ENCODE results near the gene ITPR1.

ITPR1 gene

DNA sequence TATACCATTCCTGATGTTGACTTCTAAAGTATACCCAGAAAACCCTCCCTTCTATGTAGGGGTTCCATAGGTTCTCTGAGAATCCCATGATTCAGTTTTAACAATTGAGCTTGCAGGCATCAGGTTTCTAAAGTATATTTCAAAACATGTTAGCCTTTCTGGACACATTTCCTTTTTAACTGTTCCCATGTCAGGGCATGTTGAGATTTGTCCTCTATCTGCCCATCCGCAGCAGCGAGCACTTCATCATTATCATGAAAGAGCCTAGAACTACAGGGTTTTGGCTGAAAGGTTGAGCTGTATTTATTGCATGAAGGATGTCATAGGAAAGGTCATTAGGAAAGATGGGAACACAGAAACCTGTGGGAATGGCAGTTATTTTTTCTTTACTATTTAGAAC is 285.0 kb downstream of the ITPR1 start:
- H3K27ac ChIP-seq (ENCODE audit: insufficient read depth, low read length, poor library complexity, severe bottlenecking): no peak overlapping the region
- no peaks in the 10 kb centered on the region for H3K9me3 ChIP-seq (ENCODE audit: control insufficient read depth, low read length)
- H3K4me1 ChIP-seq (ENCODE audit: control insufficient read depth, insufficient read depth, low read length, poor library complexity, severe bottlenecking): no peaks in the 10 kb centered on the region
- H3K36me3 ChIP-seq (ENCODE audit: control insufficient read depth, insufficient read depth, low read length): peaks cover 12% of the 10 kb centered on the region
- DNase-seq: no peak
- no peaks in the 10 kb centered on the region for H3K27me3 ChIP-seq (replicated peaks; ENCODE audit: control insufficient read depth, insufficient read depth, low read length, poor library complexity, severe bottlenecking)
- H3K4me3 ChIP-seq (ENCODE audit: insufficient read depth, low read depth, low read length, poor library complexity, severe bottlenecking): no peak overlapping the region

- H3K36me3 ChIP-seq (ENCODE audit: control insufficient read depth, insufficient read depth, low read length): peaks cover 17% of the 10 kb centered on the region
- no peak overlapping the region for H3K4me3 ChIP-seq (ENCODE audit: insufficient read depth, low read depth, low read length, poor library complexity, severe bottlenecking)
- H3K27me3 ChIP-seq (replicated peaks; ENCODE audit: control insufficient read depth, insufficient read depth, low read length, poor library complexity, severe bottlenecking): no peaks in the 10 kb centered on the region
- no peaks in the 10 kb centered on the region for H3K4me1 ChIP-seq (ENCODE audit: control insufficient read depth, insufficient read depth, low read length, poor library complexity, severe bottlenecking)
- DNase-seq: no peak
- H3K9me3 ChIP-seq (ENCODE audit: control insufficient read depth, low read length): no peaks in the 10 kb centered on the region
- no peak overlapping the region for H3K27ac ChIP-seq (ENCODE audit: insufficient read depth, low read length, poor library complexity, severe bottlenecking)
Measured at GRCh38 chr3:4778740-4779139, 285.6 kb downstream of the ITPR1 start.

- DNase-seq: no peak
- Histone ChIP-seq H3K36me3 (ENCODE audit: control insufficient read depth, insufficient read depth, low read length) (peaks cover 21% of the 10 kb centered on the region), H3K9me3 (ENCODE audit: control insufficient read depth, low read length) (no peaks in the 10 kb centered on the region)
Measured at GRCh38 chr3:4780545-4780957, 287.4 kb downstream of the ITPR1 start.

DNA sequence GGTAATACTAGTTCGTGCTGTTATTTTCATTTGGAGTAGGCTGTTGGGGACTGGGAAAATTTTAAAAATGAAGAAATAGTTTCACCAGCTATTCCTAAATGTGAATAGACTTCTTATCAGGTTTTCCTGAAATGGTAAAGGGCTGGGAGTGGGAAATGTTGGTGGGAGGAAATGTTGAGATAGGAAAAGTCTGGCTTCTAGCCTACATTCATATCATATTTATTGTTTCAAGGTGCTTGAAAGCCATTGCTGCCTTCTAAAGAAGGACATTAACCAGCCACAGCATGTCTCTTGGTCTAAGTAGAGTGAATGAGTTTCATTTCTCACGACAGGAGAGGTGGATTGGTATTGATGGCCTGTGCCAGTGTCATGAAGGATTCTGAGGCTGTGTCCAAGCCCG is 288.9 kb downstream of the ITPR1 start:
- Histone ChIP-seq H3K27ac (ENCODE audit: insufficient read depth, low read length, poor library complexity, severe bottlenecking) (no peak overlapping the region), H3K9me3 (ENCODE audit: control insufficient read depth, low read length) (no peaks in the 10 kb centered on the region), H3K36me3 (ENCODE audit: control insufficient read depth, insufficient read depth, low read length) (peaks cover 21% of the 10 kb centered on the region)

More at GRCh38 chr3:4780545-4780957, 287.4 kb downstream of the ITPR1 start:
- no peaks in the 10 kb centered on the region for H3K27me3 ChIP-seq (replicated peaks; ENCODE audit: control insufficient read depth, insufficient read depth, low read length, poor library complexity, severe bottlenecking)
- H3K4me1 ChIP-seq (ENCODE audit: control insufficient read depth, insufficient read depth, low read length, poor library complexity, severe bottlenecking): no peaks in the 10 kb centered on the region
- no peak overlapping the region for H3K27ac ChIP-seq (ENCODE audit: insufficient read depth, low read length, poor library complexity, severe bottlenecking)
- no peak overlapping the region for H3K4me3 ChIP-seq (ENCODE audit: insufficient read depth, low read depth, low read length, poor library complexity, severe bottlenecking)

DNA sequence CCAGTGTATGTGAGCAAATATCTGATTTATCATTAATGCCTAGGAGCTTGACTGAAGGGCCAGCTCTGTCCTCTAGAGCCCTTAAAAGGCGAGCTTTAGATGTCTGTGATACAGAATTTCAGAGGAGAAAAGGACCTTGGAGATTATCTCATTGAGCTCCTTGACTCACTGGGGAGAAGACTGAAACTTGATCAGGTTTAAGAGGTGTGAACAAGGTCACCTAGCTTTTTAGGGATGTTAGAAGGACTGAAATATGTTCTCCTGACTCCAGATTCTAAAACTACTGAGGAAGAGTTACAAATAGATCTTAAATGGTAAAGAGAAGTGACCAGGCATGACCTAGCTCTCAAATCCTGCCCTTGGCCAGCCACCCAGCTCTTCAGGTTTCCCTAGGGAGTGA is 292.4 kb downstream of the ITPR1 start:
- DNase-seq: no peak
- Histone ChIP-seq H3K4me3 (ENCODE audit: insufficient read depth, low read depth, low read length, poor library complexity, severe bottlenecking) (no peak overlapping the region), H3K36me3 (ENCODE audit: control insufficient read depth, insufficient read depth, low read length) (peaks cover 27% of the 10 kb centered on the region), H3K4me1 (ENCODE audit: control insufficient read depth, insufficient read depth, low read length, poor library complexity, severe bottlenecking) (no peaks in the 10 kb centered on the region), H3K27me3 (replicated peaks; ENCODE audit: control insufficient read depth, insufficient read depth, low read length, poor library complexity, severe bottlenecking) (no peaks in the 10 kb centered on the region), H3K27ac (ENCODE audit: insufficient read depth, low read length, poor library complexity, severe bottlenecking) (no peak overlapping the region), H3K9me3 (ENCODE audit: control insufficient read depth, low read length) (no peaks in the 10 kb centered on the region)

More for the DNA sequence above, 288.9 kb downstream of the ITPR1 start:
- DNase-seq: no peak
- Histone ChIP-seq H3K4me3 (ENCODE audit: insufficient read depth, low read depth, low read length, poor library complexity, severe bottlenecking) (no peak overlapping the region), H3K4me1 (ENCODE audit: control insufficient read depth, insufficient read depth, low read length, poor library complexity, severe bottlenecking) (no peaks in the 10 kb centered on the region), H3K27me3 (replicated peaks; ENCODE audit: control insufficient read depth, insufficient read depth, low read length, poor library complexity, severe bottlenecking) (no peaks in the 10 kb centered on the region)

DNA sequence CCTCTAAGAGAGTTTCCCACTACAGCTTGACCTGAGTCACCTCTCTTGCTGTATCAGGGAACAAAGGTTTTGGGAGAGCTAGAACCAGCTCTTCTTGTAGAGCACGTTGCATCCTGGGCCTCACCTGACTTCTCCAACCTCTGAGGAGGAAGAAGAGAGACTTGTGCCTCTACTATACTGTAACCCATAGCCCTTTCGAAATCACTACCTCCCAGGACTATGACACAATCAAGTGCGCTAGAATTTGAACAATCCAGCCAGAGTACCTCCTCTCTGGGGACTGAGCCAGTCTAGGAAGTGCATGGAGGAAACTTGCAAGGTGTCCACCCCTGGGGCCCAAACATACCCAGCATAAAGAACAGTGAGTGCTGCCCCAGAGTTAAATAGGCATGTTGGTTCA is 293.3 kb downstream of the ITPR1 start:
- Histone ChIP-seq H3K36me3 (ENCODE audit: control insufficient read depth, insufficient read depth, low read length) (peaks cover 30% of the 10 kb centered on the region), H3K27ac (ENCODE audit: insufficient read depth, low read length, poor library complexity, severe bottlenecking) (no peak overlapping the region), H3K4me1 (ENCODE audit: control insufficient read depth, insufficient read depth, low read length, poor library complexity, severe bottlenecking) (no peaks in the 10 kb centered on the region), H3K4me3 (ENCODE audit: insufficient read depth, low read depth, low read length, poor library complexity, severe bottlenecking) (no peak overlapping the region), H3K27me3 (replicated peaks; ENCODE audit: control insufficient read depth, insufficient read depth, low read length, poor library complexity, severe bottlenecking) (no peaks in the 10 kb centered on the region), H3K9me3 (ENCODE audit: control insufficient read depth, low read length) (no peaks in the 10 kb centered on the region)
- DNase-seq: no peak

GRCh38 chr3:4791358-4791757 is 298.2 kb downstream of the ITPR1 start:
- Histone ChIP-seq H3K4me3 (ENCODE audit: insufficient read depth, low read depth, low read length, poor library complexity, severe bottlenecking) (no peak overlapping the region), H3K4me1 (ENCODE audit: control insufficient read depth, insufficient read depth, low read length, poor library complexity, severe bottlenecking) (no peaks in the 10 kb centered on the region), H3K9me3 (ENCODE audit: control insufficient read depth, low read length) (no peaks in the 10 kb centered on the region), H3K27me3 (replicated peaks; ENCODE audit: control insufficient read depth, insufficient read depth, low read length, poor library complexity, severe bottlenecking) (no peaks in the 10 kb centered on the region), H3K27ac (ENCODE audit: insufficient read depth, low read length, poor library complexity, severe bottlenecking) (no peak overlapping the region), H3K36me3 (ENCODE audit: control insufficient read depth, insufficient read depth, low read length) (peaks cover 15% of the 10 kb centered on the region)
- no peak for DNase-seq

DNA sequence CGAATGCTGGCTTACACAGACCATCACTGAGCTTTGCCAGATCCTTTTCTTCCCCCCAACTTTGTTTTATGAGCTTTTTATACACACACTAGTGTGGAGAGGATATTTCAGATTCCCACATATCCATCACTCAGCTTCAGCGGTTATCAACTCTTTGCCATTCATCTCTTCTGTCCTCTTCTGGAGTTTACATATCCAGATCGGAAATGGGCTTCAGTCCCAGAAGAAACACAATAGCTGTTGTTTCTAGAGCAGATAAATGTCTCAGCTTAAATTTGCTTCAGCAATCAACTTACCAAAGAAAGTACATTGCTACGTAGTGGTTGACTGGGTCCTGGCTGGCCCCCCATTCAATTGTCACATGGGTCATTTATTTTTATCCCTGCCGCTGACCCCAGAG is 300.2 kb downstream of the ITPR1 start:
- H3K4me3 ChIP-seq (ENCODE audit: insufficient read depth, low read depth, low read length, poor library complexity, severe bottlenecking): no peak overlapping the region
- no peak for DNase-seq
- H3K9me3 ChIP-seq (ENCODE audit: control insufficient read depth, low read length): no peaks in the 10 kb centered on the region
- no peak overlapping the region for H3K27ac ChIP-seq (ENCODE audit: insufficient read depth, low read length, poor library complexity, severe bottlenecking)
- H3K36me3 ChIP-seq (ENCODE audit: control insufficient read depth, insufficient read depth, low read length): peaks cover 15% of the 10 kb centered on the region
- H3K27me3 ChIP-seq (replicated peaks; ENCODE audit: control insufficient read depth, insufficient read depth, low read length, poor library complexity, severe bottlenecking): no peaks in the 10 kb centered on the region
- no peaks in the 10 kb centered on the region for H3K4me1 ChIP-seq (ENCODE audit: control insufficient read depth, insufficient read depth, low read length, poor library complexity, severe bottlenecking)

DNA sequence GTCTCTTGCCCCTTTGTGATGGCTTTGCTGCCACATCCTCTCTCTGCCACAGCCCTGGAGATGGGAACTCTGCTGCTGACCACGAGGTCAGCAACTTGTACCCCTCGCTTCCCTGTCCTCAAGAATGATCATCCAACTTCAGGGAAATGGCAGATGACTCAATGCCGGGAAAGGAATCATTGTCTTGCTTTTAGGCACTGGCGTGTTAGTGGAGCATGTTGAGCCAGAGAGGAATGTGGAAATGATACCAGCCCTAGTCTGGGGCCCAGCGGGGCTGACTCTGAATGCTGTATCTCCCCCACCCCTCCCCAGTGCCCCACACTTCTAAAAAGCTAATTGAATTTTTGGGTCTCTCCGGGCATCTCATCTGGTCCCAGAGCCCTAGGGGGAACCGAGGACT is 301.2 kb downstream of the ITPR1 start:
- no peaks in the 10 kb centered on the region for H3K4me1 ChIP-seq (ENCODE audit: control insufficient read depth, insufficient read depth, low read length, poor library complexity, severe bottlenecking)
- H3K27me3 ChIP-seq (replicated peaks; ENCODE audit: control insufficient read depth, insufficient read depth, low read length, poor library complexity, severe bottlenecking): no peaks in the 10 kb centered on the region
- H3K36me3 ChIP-seq (ENCODE audit: control insufficient read depth, insufficient read depth, low read length): peaks cover 7% of the 10 kb centered on the region
- no peak for DNase-seq
- H3K27ac ChIP-seq (ENCODE audit: insufficient read depth, low read length, poor library complexity, severe bottlenecking): no peak overlapping the region
- no peaks in the 10 kb centered on the region for H3K9me3 ChIP-seq (ENCODE audit: control insufficient read depth, low read length)
- no peak overlapping the region for H3K4me3 ChIP-seq (ENCODE audit: insufficient read depth, low read depth, low read length, poor library complexity, severe bottlenecking)

- DNase-seq: no peak
- no peaks in the 10 kb centered on the region for H3K27me3 ChIP-seq (replicated peaks; ENCODE audit: control insufficient read depth, insufficient read depth, low read length, poor library complexity, severe bottlenecking)
- no peaks in the 10 kb centered on the region for H3K9me3 ChIP-seq (ENCODE audit: control insufficient read depth, low read length)
- H3K27ac ChIP-seq (ENCODE audit: insufficient read depth, low read length, poor library complexity, severe bottlenecking): no peak overlapping the region
- peaks cover 7% of the 10 kb centered on the region for H3K36me3 ChIP-seq (ENCODE audit: control insufficient read depth, insufficient read depth, low read length)
- H3K4me3 ChIP-seq (ENCODE audit: insufficient read depth, low read depth, low read length, poor library complexity, severe bottlenecking): no peak overlapping the region
- no peaks in the 10 kb centered on the region for H3K4me1 ChIP-seq (ENCODE audit: control insufficient read depth, insufficient read depth, low read length, poor library complexity, severe bottlenecking)
Measured at GRCh38 chr3:4794798-4795197, 301.6 kb downstream of the ITPR1 start.

DNA sequence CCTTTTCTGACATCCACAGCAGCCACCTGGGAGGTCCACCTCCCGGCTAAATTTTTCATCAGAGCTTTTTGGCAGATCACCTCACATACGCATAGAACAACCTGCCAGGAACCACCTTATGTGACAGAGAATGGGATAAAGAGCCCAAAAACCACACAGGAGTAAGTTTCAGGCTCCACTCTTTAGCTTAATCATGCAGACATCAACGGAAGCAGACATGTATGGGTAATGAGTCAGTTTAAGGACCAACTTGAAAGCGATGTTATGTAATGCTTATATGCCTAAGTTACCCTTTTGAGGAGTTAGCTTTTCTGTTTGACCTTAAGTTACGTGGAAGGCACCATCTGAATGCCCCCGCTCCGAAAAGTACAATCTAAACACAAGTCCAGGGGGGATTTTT is 302.8 kb downstream of the ITPR1 start:
- no peaks in the 10 kb centered on the region for H3K27me3 ChIP-seq (replicated peaks; ENCODE audit: control insufficient read depth, insufficient read depth, low read length, poor library complexity, severe bottlenecking)
- H3K9me3 ChIP-seq (ENCODE audit: control insufficient read depth, low read length): no peaks in the 10 kb centered on the region
- DNase-seq: no peak
- H3K4me3 ChIP-seq (ENCODE audit: insufficient read depth, low read depth, low read length, poor library complexity, severe bottlenecking): no peak overlapping the region
- H3K27ac ChIP-seq (ENCODE audit: insufficient read depth, low read length, poor library complexity, severe bottlenecking): no peak overlapping the region
- peaks cover 6% of the 10 kb centered on the region for H3K36me3 ChIP-seq (ENCODE audit: control insufficient read depth, insufficient read depth, low read length)
- H3K4me1 ChIP-seq (ENCODE audit: control insufficient read depth, insufficient read depth, low read length, poor library complexity, severe bottlenecking): no peaks in the 10 kb centered on the region

All from effector memory CD4-positive, alpha-beta T cell (primary cell).